Left colon (tissue), 2 donors: Measurements from ENCODE around the gene KCNK13. TPM values are rescaled to one million over a fixed set of nuclear protein-coding genes. Genes with fewer than 3 reads are reported as not detected.
"Not testable (repeated sequence)": the region's sequence is repeated elsewhere in the genome, so short reads cannot be mapped to it uniquely, and the experiment has no call there.

Experiments
- ATAC-seq: fragments of 200-7000 bp; cut with Tn5 transposase; one replicate; pipeline ENCODE4 v1.9.1; 2020; ENCODE audit warnings: mild to moderate bottlenecking, moderate library complexity
- DNase-seq, 2 donors: peaks; one replicate each; pipeline ENCODE4 v3.0.0-alpha.2; 2020
- intact Hi-C, 2 donors: fragments of 100-400 bp; cut with DNase I in 1 of 2; cut with micrococcal nuclease in 1 of 2; formaldehyde crosslinking; loops; one replicate each; pipeline versions ENCODE4 v1.11.2 to v1.14.0; 2022; cut with DNase I, micrococcal nuclease
- total RNA-seq, 2 donors: library from RNA; stranded (reverse); fragmentation: NEBNext Ultra II Directional; extraction: Animal tissue kit (Norgen Biotek cat#: 25700); gene quantifications; one replicate each; pipeline ENCODE4 v1.2.1, GENCODE V29; 2021
- donor health status: DM: no; HTN: no; CAD: no.
- donor health status: DM: yes; HTN: yes; CAD: no.

Gene KCNK13
- total RNA-seq, 2 donors from 2014 or later: 0.15 to 0.59 TPM

- DNase-seq: no peak
- no peak for ATAC-seq
- intact Hi-C loops: no loop called here
Measured at GRCh38 chr14:90177539-90178189, 115.9 kb downstream of the KCNK13 start.

- no peak for DNase-seq
- intact Hi-C loops: no loop called here
- no peak for ATAC-seq
Measured at GRCh38 chr14:90179357-90179756, 117.6 kb downstream of the KCNK13 start.

GRCh38 chr14:90179809-90180779, 118.3 kb downstream of the KCNK13 start:
- no peak for DNase-seq
- ATAC-seq: no peak
- intact Hi-C loops: no loop called here

GRCh38 chr14:90184094-90184493, 122.3 kb downstream of the KCNK13 start:
- DNase-seq (no peak), ATAC-seq (no peak)
- intact Hi-C loops: no loop called here

GRCh38 chr14:90184571-90185266, 122.9 kb downstream of the KCNK13 start:
- intact Hi-C loops: no loop called here

GRCh38 chr14:90188588-90188987, 126.8 kb downstream of the KCNK13 start:
- ATAC-seq (no peak), DNase-seq (no peak)
- intact Hi-C loops: no loop called here

More at GRCh38 chr14:90184571-90185266, 122.9 kb downstream of the KCNK13 start:
- ATAC-seq: no peak
- DNase-seq: no peak

GRCh38 chr14:90191154-90191553, 129.4 kb downstream of the KCNK13 start:
- ATAC-seq: peak; percentile 51

GRCh38 chr14:90191585-90191984, 129.8 kb downstream of the KCNK13 start:
- ATAC-seq: no peak
- intact Hi-C loops: no loop called here
- DNase-seq: no peak

More at GRCh38 chr14:90191154-90191553, 129.4 kb downstream of the KCNK13 start:
- intact Hi-C loops: no loop called here
- peak in 1 of 2 donors; percentile 7 for DNase-seq

- no peak for DNase-seq
- ATAC-seq: no peak
- intact Hi-C loops: no loop called here
Measured at GRCh38 chr14:90193925-90194324, 132.1 kb downstream of the KCNK13 start.

GRCh38 chr14:90194706-90195105, 132.9 kb downstream of the KCNK13 start:
- DNase-seq (no peak), ATAC-seq (no peak)
- intact Hi-C loops: no loop called here

- ATAC-seq (no peak), DNase-seq (no peak)
- intact Hi-C loops: no loop called here
Measured at GRCh38 chr14:90198541-90199060, 136.8 kb downstream of the KCNK13 start.

- intact Hi-C loops, DNase-seq, ATAC-seq: not testable (repeated sequence)
Measured at GRCh38 chr14:90200546-90200945, 138.8 kb downstream of the KCNK13 start.

GRCh38 chr14:90201344-90201743, 139.6 kb downstream of the KCNK13 start:
- DNase-seq (no peak), ATAC-seq (no peak)
- intact Hi-C loops: no loop called here

GRCh38 chr14:90204516-90204915, 142.7 kb downstream of the KCNK13 start:
- DNase-seq (no peak), ATAC-seq (no peak)
- intact Hi-C loops: no loop called here

- intact Hi-C loops: no loop called here
- no peak for DNase-seq
- no peak for ATAC-seq
Measured at GRCh38 chr14:90213099-90213748, 151.4 kb downstream of the KCNK13 start.

GRCh38 chr14:90228478-90228877, 166.7 kb downstream of the KCNK13 start:
- intact Hi-C loops: no loop called here
- no peak for DNase-seq
- no peak for ATAC-seq

- ATAC-seq, DNase-seq, intact Hi-C loops: not testable (repeated sequence)
Measured at GRCh38 chr14:90229942-90230341, 168.1 kb downstream of the KCNK13 start.
